Left kidney (tissue), 2 donors: Measurements from ENCODE around the gene ZNF268. TPM values are rescaled to one million over a fixed set of nuclear protein-coding genes. Genes with fewer than 3 reads are reported as not detected.
"Not testable (repeated sequence)": the region's sequence is repeated elsewhere in the genome, so short reads cannot be mapped to it uniquely, and the experiment has no call there.

Experiments
- DNase-seq: peaks from one replicate; pipeline ENCODE4 v3.0.0-alpha.2; 2013
- polyA plus RNA-seq: library from polyadenylated mRNA; unstranded; fragments of 120-200 nt; gene quantifications from one replicate; pipeline ENCODE4 v1.2.1, GENCODE V29; 2013; ENCODE audit not compliant: insufficient read length

The ZNF268 gene
- polyA plus RNA-seq, 1 donor: 39.9 TPM

DNA sequence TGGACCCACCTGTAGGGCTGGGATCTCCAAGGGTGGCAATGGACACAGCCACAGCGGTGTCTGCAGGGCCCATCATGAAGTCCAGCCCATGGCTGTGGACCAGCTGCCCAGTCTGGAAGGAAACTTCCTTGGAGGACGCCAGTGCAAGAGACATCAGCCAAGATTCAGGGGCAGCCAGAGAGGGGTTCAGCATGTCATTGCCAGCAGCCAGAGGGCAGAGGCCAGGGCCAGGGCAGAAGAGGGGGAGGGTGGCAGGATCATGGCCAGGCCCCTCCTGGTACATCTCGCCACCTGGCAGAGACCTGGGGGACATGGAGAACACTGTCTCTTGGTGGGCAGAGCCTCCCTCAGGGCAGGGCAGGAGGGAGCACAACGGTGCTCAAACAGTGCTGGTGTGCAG lies 44.2 kb downstream of the ZNF268 start:
- DNase-seq: no peak

DNA sequence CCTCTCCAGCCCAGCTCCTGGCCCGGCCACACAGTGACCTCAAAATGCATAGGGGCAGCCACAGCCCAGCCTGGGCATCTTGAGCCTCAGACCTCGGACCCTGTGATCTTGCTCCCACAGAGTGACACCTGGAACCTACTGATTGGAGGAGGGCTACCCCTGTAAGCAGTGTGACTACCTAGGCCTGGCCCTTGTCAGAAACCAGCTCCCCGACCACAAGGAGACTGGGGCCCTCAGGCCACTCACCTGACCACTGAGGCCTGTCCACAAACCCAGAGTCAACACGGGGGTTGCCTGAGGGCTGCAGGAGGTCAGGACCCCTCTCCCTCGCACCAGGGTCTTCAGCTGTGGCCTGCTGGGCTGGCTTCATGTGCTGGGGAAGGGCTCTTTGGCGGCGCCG lies 45.4 kb downstream of the ZNF268 start:
- DNase-seq: no peak

DNA sequence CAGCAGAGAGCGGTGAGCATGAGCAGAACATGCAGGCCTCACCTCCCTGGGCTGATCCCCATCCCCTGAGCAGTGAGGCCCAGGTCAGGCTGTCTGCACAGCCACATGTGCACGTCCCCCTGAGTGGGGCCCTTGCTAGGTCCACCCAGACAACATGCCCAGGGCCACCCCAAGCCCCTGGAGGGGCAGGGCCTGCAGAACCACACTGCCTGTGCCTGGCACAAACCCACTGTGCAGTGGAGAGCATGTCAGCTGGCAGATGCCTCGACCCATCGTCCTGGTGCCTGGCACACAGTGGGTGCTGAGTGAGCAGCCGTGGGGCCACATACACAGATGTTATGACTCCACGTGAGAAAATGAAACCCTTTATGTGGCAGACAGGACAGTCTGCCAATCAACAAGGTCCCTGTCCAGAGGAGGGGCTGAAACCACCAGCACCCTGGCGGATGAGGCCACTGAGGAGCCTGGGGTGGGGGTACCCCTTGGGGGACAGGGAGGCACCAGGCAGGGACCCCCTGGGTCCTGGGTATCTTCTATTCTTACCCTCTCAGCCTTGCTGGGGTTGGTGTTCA lies 46.1 kb downstream of the ZNF268 start:
- no peak for DNase-seq

DNA sequence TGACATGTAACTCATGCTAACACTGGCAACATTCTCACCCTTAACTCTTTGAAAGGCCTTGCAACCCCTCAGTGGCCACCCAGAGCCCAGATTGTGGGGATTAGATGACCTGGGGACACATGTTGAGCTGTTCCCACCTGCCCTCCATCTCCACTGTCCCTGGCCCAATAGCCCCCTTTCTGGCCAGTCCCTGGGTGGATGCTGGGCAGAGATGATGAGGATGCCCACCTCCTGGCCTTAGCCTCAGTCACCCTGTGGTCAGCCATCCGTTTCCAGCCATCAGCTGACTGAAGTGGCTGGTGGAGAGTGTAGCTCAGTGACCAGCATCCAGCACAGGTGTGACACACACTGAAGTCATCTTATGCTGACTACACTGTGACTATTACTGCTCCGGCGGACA lies 49.7 kb downstream of the ZNF268 start:
- no peak for DNase-seq

DNA sequence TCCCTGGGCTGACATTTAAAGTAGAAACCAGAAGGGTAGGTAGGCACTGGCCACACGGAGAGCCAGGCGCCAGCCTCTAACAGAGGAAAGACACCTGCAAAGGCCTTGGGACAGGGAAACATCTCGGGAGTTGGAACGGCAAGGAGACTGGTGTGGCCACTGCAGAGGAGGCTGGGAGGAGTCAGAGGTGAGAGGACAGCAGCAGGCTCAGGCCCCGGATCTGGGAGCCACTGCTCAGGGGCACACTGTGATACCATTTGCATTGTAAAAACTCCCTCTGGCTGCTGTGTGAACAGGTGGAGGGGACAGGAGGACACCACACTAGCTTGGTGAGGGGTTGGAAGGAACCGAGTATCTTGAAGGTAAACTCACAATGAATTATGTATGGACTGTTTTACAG lies 51.7 kb downstream of the ZNF268 start:
- DNase-seq: no peak

DNA sequence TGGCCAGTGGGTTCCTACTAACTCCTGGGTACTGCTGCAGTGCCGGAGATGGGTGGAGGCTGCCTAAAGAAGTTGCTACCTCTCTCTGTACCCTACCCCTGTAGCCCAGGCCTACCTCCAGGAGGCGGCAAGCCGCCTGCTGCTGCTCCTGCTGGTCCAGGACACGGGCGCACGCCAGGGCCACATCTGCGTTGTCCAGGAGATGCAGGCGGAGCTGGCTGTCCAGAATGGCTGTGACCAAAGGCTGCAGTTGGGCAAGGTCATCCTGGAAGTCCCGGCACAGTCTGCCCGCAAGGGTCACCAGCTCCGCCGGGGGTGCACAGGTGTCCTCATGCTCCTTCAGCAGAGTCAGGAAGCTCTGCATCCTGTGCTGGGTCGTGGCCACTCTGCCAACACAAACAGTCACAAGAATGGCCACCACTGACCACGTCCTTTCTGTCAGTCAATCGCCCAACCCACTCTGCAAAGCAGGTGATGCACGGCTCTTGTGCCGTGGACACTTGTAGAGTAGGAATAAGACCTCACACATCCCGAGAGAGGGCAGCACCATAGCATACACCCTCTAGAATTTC lies 52.8 kb downstream of the ZNF268 start:
- DNase-seq: no peak

DNA sequence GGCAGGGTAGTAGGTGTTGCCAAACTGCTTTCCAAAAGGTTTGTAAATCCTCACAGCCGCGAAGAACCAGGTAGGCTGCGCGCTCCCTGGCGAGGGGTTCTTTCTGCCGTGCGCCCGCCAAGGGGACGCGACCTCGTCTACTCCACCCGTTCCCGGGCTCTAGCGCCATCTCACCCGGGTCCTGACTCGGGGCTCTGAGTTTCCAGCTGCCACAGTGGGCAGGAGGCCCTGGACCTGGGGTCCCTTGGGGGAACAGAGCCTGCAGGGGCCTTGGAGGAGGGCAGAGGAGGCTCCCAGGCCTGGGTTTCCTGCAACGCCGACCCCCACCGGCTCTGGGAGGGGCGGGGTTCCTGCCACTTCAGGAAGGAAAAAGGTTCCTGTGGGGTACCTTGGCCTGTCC lies 53.7 kb downstream of the ZNF268 start:
- DNase-seq: no peak

DNA sequence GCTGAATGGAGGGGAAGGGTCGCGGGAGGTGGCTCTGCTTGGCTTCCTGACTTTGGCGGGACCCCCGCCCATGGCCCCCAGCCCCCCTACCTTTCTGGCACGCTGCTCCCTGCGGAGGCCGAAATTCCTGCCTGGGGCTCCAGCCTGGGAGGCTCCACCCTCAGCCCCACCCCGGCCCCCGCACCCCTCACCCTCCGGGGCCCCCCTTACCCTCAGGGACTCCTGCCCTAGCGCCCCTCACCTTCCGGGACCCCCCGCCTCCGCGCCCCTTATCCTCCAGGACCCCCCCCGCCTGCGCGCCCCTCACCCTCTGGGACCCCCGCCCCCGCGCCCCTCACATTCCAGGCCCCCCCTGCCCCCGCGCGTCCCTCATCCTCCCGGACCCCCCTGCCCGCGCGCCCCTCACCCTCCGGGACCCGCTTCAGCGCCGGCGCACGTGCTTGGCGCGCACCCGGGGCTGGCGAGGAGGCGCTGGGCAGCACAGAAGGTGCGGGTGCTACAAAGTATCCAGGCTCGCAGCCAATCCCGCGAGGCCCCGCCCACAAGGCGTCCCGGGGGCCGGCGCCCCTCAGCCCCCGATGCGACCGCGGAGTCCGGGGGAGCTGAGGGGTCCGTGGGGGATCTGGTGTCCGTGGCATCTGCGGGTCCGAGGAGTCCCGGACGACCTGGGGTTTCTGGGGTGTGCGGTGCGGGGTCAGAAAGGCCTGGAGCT lies 54.3 kb downstream of the ZNF268 start, which contains the start of gene ANHX:
Gene ANHX, minus strand, starts transcription at position 477 of the 712 bp plus-strand sequence. CDS start 1,521 bp downstream, outside the sequence.
- no peak for DNase-seq

DNA sequence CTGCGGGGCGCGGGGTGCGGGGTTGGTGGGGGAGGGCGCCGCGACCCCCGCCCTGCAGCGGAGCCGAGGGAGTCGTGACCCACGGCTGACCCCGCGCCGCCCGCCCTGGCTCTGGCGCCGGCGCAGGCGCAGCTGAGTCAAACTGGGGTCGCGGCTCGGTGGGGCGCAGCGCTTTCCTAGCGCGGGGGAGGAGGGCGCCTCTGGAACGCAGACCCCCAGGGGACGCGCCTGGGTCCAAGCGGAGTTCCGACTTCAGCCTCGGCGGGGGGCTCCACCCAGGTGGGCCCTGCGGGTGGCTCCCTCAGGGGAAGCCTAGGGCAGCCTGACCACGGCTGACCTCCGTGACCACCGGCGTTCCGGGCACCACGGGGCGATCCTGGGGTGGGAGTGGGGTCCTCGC lies 54.8 kb downstream of the ZNF268 start:
- DNase-seq: no peak

DNA sequence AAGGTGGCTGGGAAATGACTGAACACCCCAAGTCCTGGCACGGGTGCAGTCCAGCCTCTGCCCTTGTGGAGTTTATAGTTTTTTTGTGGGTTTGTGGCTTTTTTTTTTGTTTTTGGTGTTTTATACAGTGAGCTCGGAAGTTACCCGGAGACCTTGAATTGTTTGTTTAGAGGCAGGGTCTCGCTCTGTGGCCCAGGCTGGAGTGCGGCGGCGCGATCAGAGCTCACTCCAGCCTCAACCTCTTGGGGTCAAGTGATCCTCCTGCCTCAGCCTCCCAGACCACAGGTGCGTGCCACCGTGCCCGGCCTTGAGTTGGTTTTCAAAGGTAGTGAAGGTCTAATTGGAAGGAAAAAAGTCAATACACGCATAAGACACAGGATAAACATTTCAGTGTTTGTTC lies 55.3 kb downstream of the ZNF268 start:
- no peak for DNase-seq

DNA sequence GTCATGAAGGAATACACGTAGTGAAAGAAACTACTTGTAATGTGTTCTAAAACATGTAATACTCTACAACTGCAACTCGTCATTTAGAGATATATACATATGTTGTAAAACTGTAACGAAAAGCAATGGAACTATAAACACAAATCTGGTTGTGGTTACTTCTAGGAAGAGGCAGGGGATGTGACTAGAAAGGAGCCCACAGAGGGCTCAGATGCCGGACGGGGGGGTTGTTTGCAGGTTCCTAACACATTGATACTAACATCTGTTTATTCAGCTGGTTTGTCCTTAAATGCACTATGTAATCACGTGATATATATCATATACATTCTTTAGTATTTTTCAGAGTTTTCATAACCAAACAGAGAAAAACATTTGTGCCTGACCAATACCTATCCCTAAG lies 70.4 kb downstream of the ZNF268 start:
- no peak for DNase-seq

DNA sequence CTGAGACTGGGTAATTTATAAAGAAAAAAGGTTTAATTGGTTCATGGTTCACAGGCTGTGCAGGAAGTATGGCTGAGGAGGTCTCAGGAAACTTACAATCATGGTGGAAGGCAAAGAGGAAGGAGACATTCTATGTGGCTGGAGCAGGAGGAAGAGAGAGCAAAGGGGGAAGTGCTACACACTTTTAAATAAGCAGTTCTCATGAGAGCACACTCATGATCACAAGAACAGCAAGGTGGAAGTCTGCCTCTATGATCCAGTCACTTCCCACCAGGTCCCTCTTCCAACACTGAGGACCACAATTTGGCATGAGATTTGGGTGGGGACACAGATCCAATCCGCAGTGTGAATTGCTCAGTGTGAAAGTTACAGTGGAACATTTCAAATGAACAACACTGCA lies 74.5 kb downstream of the ZNF268 start:
- DNase-seq: not testable (repeated sequence)

DNA sequence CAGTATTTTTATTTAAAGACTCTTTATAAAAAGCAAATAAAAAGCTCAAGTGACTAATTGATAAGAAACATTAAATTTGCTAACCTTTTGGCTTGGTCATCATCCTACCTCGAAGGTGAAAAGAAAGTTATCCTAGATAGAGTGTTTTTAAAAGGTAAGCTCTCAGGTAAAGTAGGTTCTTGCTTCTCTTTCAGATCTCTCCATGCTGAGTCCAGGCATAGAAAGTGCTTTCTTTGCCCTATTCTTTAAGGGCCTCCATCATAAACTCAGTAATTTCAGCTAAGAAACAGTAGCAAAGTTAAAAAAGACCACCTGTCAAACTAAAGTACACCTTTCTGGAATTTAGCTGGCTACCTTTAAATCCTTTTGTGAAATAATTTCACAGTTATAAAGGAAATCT lies 75.0 kb downstream of the ZNF268 start:
- no peak for DNase-seq

DNA sequence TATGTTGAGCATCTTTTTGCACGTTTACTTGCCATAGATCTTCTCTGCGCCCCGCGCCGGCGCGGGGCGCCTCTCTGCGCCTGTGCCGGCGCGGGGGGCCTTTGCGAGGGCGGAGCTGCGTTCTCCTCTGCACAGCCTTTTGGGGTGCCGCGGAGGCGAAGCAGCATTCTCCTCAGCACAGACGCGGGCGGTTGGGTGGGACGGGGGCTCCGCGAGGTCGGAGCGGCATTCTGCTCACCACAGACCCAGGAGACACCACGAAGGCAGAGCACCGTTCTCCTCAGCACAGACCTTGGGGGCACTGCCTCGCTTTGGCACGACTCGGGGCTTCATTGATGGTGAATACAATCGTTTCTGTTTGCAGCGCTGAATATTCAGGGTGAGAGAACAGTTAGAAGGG lies 82.9 kb downstream of the ZNF268 start:
- no peak for DNase-seq

Other genes with a start within 250 kb of the ZNF268 start
- gene ZNF605, start 225.2 kb upstream of the ZNF268 start, polyA plus RNA-seq: 36.4 TPM
- gene ZNF26, start 195.1 kb upstream of the ZNF268 start, polyA plus RNA-seq: 17.7 TPM
- 93.5 TPM for gene ZNF84, start 144.0 kb upstream of the ZNF268 start, polyA plus RNA-seq
- gene ZNF140, start 100.6 kb upstream of the ZNF268 start, polyA plus RNA-seq: 49.0 TPM
- 9.1 TPM for gene ZNF891, start 51.2 kb upstream of the ZNF268 start, polyA plus RNA-seq
- gene ZNF10, start 50.9 kb upstream of the ZNF268 start, polyA plus RNA-seq: 33.1 TPM
- not detected for gene ANHX, start 54.4 kb downstream of the ZNF268 start, polyA plus RNA-seq